Smooth muscle cell of the brain vasculature (primary cell): Measurements from ENCODE around the gene MTMR8.
"Not testable (repeated sequence)": the region's sequence is repeated elsewhere in the genome, so short reads cannot be mapped to it uniquely, and the experiment has no call there.

Source experiments
- DNase-seq: peaks from one replicate; pipeline ENCODE4 v3.0.0-alpha.2; 2012; ENCODE audit warnings: low read depth, low spot score

Gene MTMR8

GRCh38 chrX:64394874-64395567 is at the start of gene MTMR8:
Gene MTMR8, minus strand, starts transcription at chrX:64395452. Its CDS starts 89 bp downstream, at chrX:64395363.
- DNase-seq: no peak

GRCh38 chrX:64439551-64439950 is 44.3 kb upstream of the MTMR8 start:
- no peak for DNase-seq

GRCh38 chrX:64437665-64438064 is 42.4 kb upstream of the MTMR8 start:
- DNase-seq: no peak

GRCh38 chrX:64437218-64437617 is 42.0 kb upstream of the MTMR8 start:
- DNase-seq: no peak

GRCh38 chrX:64428371-64428770 is 33.1 kb upstream of the MTMR8 start:
- DNase-seq: no peak

- DNase-seq: no peak
These were observed 32.5 kb upstream of the MTMR8 start for GRCh38 chrX:64427787-64428186.

- no peak for DNase-seq
These were observed 32.0 kb upstream of the MTMR8 start for GRCh38 chrX:64427281-64427680.

- DNase-seq: not testable (repeated sequence)
These were observed 14.5 kb upstream of the MTMR8 start for GRCh38 chrX:64409730-64410129.

- DNase-seq: no peak
These were observed 2.8 kb upstream of the MTMR8 start for GRCh38 chrX:64398088-64398487.

- no peak for DNase-seq
These were observed 297 bp upstream of the MTMR8 start for GRCh38 chrX:64395568-64395929.

GRCh38 chrX:64394059-64394873 is 986 bp downstream of the MTMR8 start:
- no peak for DNase-seq

- no peak for DNase-seq
These were observed 5.8 kb downstream of the MTMR8 start for GRCh38 chrX:64389489-64389888.

GRCh38 chrX:64380789-64381188 is 14.5 kb downstream of the MTMR8 start:
- not testable (repeated sequence) for DNase-seq

- no peak for DNase-seq
These were observed 15.3 kb downstream of the MTMR8 start for GRCh38 chrX:64379924-64380323.

- DNase-seq: no peak
These were observed 17.5 kb downstream of the MTMR8 start for GRCh38 chrX:64377753-64378152.

- DNase-seq: no peak
These were observed 43.2 kb downstream of the MTMR8 start for GRCh38 chrX:64352081-64352480.

GRCh38 chrX:64350521-64350920 is 44.7 kb downstream of the MTMR8 start:
- DNase-seq: no peak

GRCh38 chrX:64350047-64350446 is 45.2 kb downstream of the MTMR8 start:
- no peak for DNase-seq

GRCh38 chrX:64342811-64343210 is 52.4 kb downstream of the MTMR8 start:
- DNase-seq: no peak

- no peak for DNase-seq
These were observed 57.0 kb downstream of the MTMR8 start for GRCh38 chrX:64338296-64338695.

GRCh38 chrX:64334467-64334866 is 60.8 kb downstream of the MTMR8 start:
- DNase-seq: no peak

- no peak for DNase-seq
These were observed 65.0 kb downstream of the MTMR8 start for GRCh38 chrX:64330284-64330683.

GRCh38 chrX:64321507-64321906 is 73.7 kb downstream of the MTMR8 start:
- no peak for DNase-seq
